Activated CD4-positive, alpha-beta T cell treated with anti-CD3 and anti-CD28 coated beads, Interleukin-2, amount 10 ng/mL, durations not matched to agents 7 days and 5 days (primary cell): ENCODE data around the gene EDNRB. TPM values are rescaled to one million over a fixed set of nuclear protein-coding genes. Genes with fewer than 3 reads are reported as not detected.
"Not testable (repeated sequence)": the region's sequence is repeated elsewhere in the genome, so short reads cannot be mapped to it uniquely, and the experiment has no call there.

Source experiments
- CTCF ChIA-PET: fragments of 350-600 bp; sonication (Branson Sonifier 250); formaldehyde crosslinking; loops from one replicate; lab custom pipeline; 2021; ENCODE audit warnings: antibody characterized with exemption; lab: Charles Lee
- POLR2A ChIA-PET: fragments of 350-600 bp; sonication (Branson Sonifier 250); formaldehyde crosslinking; loops from one replicate; lab custom pipeline; 2021; ENCODE audit warnings: antibody characterized with exemption; lab: Charles Lee
- DNase-seq: peaks from one replicate; pipeline ENCODE4 v3.0.0-alpha.2; 2020
- H3K27ac Mint-ChIP-seq: one replicate; pipeline ENCODE4 v1.8.0; 2021; ENCODE audit warnings: mild to moderate bottlenecking, moderate library complexity, mixed read lengths
- H3K27me3 Mint-ChIP-seq: one replicate; pipeline ENCODE4 v1.8.0; 2021; ENCODE audit warnings: mixed read lengths
- H3K36me3 Mint-ChIP-seq: one replicate; pipeline ENCODE4 v1.8.0; 2021; ENCODE audit warnings: low read depth, mixed read lengths
- H3K4me1 Mint-ChIP-seq: one replicate; pipeline ENCODE4 v1.8.0; 2021; ENCODE audit warnings: mixed read lengths
- H3K4me3 Mint-ChIP-seq: one replicate; pipeline ENCODE4 v1.8.0; 2021; ENCODE audit warnings: mild to moderate bottlenecking, moderate library complexity, mixed read lengths
- H3K9me3 Mint-ChIP-seq: one replicate; pipeline ENCODE4 v1.8.0; 2021; ENCODE audit warnings: mixed read lengths
- total RNA-seq, 2 experiments: library from RNA; stranded (reverse); gene quantifications; one replicate each; pipeline ENCODE4 v1.2.3, GENCODE V29; 2021

The EDNRB gene
- total RNA-seq, 2 experiments from 2014 or later, result not detected

- no peak for DNase-seq
- Mint-ChIP-seq H3K27me3 (peaks cover 2% of the 10 kb centered on the region), H3K9me3 (no peaks in the 10 kb centered on the region), H3K4me1 (no peaks in the 10 kb centered on the region), H3K4me3 (no peak overlapping the region), H3K36me3 (no peaks in the 10 kb centered on the region), H3K27ac (no peak overlapping the region)
- ChIA-PET POLR2A (no interaction called here), CTCF (no interaction called here)
Measured at GRCh38 chr13:77860507-77860981, 58.1 kb downstream of the EDNRB start.

DNA sequence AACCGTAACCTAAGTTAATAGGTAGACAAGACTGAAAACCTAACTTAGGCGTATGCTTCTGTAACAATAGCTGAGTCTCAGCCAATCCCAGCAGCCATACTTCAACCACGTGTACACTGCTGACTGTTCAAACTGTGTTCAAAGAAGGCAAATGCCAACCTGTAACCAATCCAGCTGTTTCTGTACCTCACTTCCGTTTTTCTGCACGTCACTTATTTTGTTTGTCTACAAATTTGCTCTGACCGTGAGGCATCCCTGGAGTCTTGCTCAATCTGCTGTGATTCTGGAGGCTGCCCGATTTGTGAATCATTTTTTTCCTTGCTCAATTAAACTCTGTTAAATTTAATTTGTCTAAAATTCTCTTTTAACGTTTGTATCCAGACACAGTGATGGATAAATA, 59.2 kb downstream of the EDNRB start:
- ChIA-PET POLR2A (no interaction called here), CTCF (no interaction called here)
- Mint-ChIP-seq H3K27ac (no peak overlapping the region), H3K9me3 (no peaks in the 10 kb centered on the region), H3K4me3 (no peak overlapping the region), H3K27me3 (peaks cover 2% of the 10 kb centered on the region), H3K4me1 (no peaks in the 10 kb centered on the region), H3K36me3 (no peaks in the 10 kb centered on the region)
- no peak for DNase-seq

- Mint-ChIP-seq H3K27ac (no peak overlapping the region), H3K9me3 (no peaks in the 10 kb centered on the region), H3K36me3 (no peaks in the 10 kb centered on the region), H3K4me3 (no peak overlapping the region), H3K4me1 (no peaks in the 10 kb centered on the region), H3K27me3 (peaks cover 2% of the 10 kb centered on the region)
- ChIA-PET CTCF (interaction anchor here (0.6 kb wide), 1 partner anchor 140 kb away, joined by 3 read pairs; no protein-coding TSS in a partner anchor), POLR2A (no interaction called here)
- no peak for DNase-seq
Measured at GRCh38 chr13:77857531-77858209, 61.0 kb downstream of the EDNRB start.

GRCh38 chr13:77853703-77854102, 64.9 kb downstream of the EDNRB start:
- CTCF ChIA-PET, result no interaction called here

GRCh38 chr13:77848050-77848449, 70.6 kb downstream of the EDNRB start:
- H3K36me3 Mint-ChIP-seq, H3K4me3 Mint-ChIP-seq, H3K27me3 Mint-ChIP-seq, H3K27ac Mint-ChIP-seq, CTCF ChIA-PET, DNase-seq, H3K4me1 Mint-ChIP-seq, POLR2A ChIA-PET, H3K9me3 Mint-ChIP-seq: not testable (repeated sequence)

More at GRCh38 chr13:77853703-77854102, 64.9 kb downstream of the EDNRB start:
- Mint-ChIP-seq H3K36me3 (no peaks in the 10 kb centered on the region), H3K27ac (no peak overlapping the region), H3K4me1 (no peaks in the 10 kb centered on the region), H3K4me3 (no peak overlapping the region), H3K27me3 (no peaks in the 10 kb centered on the region), H3K9me3 (no peaks in the 10 kb centered on the region)
- POLR2A ChIA-PET, result no interaction called here
- DNase-seq, result no peak

GRCh38 chr13:77846173-77846572, 72.5 kb downstream of the EDNRB start:
- Mint-ChIP-seq H3K4me1 (no peaks in the 10 kb centered on the region), H3K27ac (no peak overlapping the region), H3K27me3 (no peaks in the 10 kb centered on the region), H3K36me3 (no peaks in the 10 kb centered on the region), H3K9me3 (no peaks in the 10 kb centered on the region), H3K4me3 (no peak overlapping the region)
- ChIA-PET CTCF (no interaction called here), POLR2A (no interaction called here)
- no peak for DNase-seq

Other genes with a start within 250 kb of the EDNRB start
- 10 to 100 TPM; 22.7 to 31.5 TPM for gene SLAIN1, start 221.1 kb downstream of the EDNRB start, total RNA-seq